Measurements from ENCODE around the gene RNF227. TPM values are rescaled to one million over a fixed set of nuclear protein-coding genes. Genes with fewer than 3 reads are reported as not detected.
A peak's percentile ranks its signal among the peaks of the same experiment; 100 is the strongest.

Gene RNF227
- total RNA-seq, 1 experiment from 2014 or later: 1.1 TPM

GRCh38 chr17:7930841-7931631 lies 14.9 kb upstream of the RNF227 start:
- DNase-seq (ENCODE audit: low spot score): no peak

GRCh38 chr17:7929158-7930023 lies 13.3 kb upstream of the RNF227 start, which contains the start of gene KCNAB3:
TSS of gene KCNAB3 (minus strand) at chr17:7929856. CDS start at chr17:7929435, 421 bp downstream.
- DNase-seq (ENCODE audit: low spot score): no peak

GRCh38 chr17:7927596-7927995 lies 11.5 kb upstream of the RNF227 start:
- no peak for DNase-seq (ENCODE audit: low spot score)

GRCh38 chr17:7922845-7923628 lies 6.9 kb upstream of the RNF227 start:
- DNase-seq (ENCODE audit: low spot score): no peak

GRCh38 chr17:7922269-7922844 lies 6.3 kb upstream of the RNF227 start:
- no peak for DNase-seq (ENCODE audit: low spot score)

GRCh38 chr17:7916808-7917207 lies 719 bp upstream of the RNF227 start:
- no peak for DNase-seq (ENCODE audit: low spot score)

GRCh38 chr17:7916385-7916682 lies 245 bp upstream of the RNF227 start:
- no peak for DNase-seq (ENCODE audit: low spot score)

GRCh38 chr17:7915179-7915610 lies 894 bp downstream of the RNF227 start:
- peak; percentile 9 for DNase-seq (ENCODE audit: low spot score)

- DNase-seq (ENCODE audit: low spot score): peak; percentile 54
Observed at GRCh38 chr17:7912927-7913524, 3.1 kb downstream of the RNF227 start.

- DNase-seq (ENCODE audit: low spot score): no peak
Observed at GRCh38 chr17:7911116-7911515, 5.0 kb downstream of the RNF227 start.

- DNase-seq (ENCODE audit: low spot score): no peak
Observed at GRCh38 chr17:7910711-7911110, 5.4 kb downstream of the RNF227 start.

GRCh38 chr17:7910281-7910680 lies 5.8 kb downstream of the RNF227 start:
- DNase-seq (ENCODE audit: low spot score): no peak

- no peak for DNase-seq (ENCODE audit: low spot score)
Observed at GRCh38 chr17:7909089-7909488, 7.0 kb downstream of the RNF227 start.

GRCh38 chr17:7903154-7904103 lies 12.7 kb downstream of the RNF227 start:
- no peak for DNase-seq (ENCODE audit: low spot score)

- DNase-seq (ENCODE audit: low spot score): no peak
Observed at GRCh38 chr17:7897773-7898172, 18.3 kb downstream of the RNF227 start.

- no peak for DNase-seq (ENCODE audit: low spot score)
Observed at GRCh38 chr17:7897090-7897489, 19.0 kb downstream of the RNF227 start.

GRCh38 chr17:7894866-7895265 lies 21.2 kb downstream of the RNF227 start:
- DNase-seq (ENCODE audit: low spot score): no peak

GRCh38 chr17:7894226-7894625 lies 21.9 kb downstream of the RNF227 start:
- DNase-seq (ENCODE audit: low spot score): no peak

GRCh38 chr17:7893187-7893880 lies 22.8 kb downstream of the RNF227 start:
- DNase-seq (ENCODE audit: low spot score): no peak

All from H4 (cell line).